ENCODE data around the gene BICD2.

Gene BICD2

DNA sequence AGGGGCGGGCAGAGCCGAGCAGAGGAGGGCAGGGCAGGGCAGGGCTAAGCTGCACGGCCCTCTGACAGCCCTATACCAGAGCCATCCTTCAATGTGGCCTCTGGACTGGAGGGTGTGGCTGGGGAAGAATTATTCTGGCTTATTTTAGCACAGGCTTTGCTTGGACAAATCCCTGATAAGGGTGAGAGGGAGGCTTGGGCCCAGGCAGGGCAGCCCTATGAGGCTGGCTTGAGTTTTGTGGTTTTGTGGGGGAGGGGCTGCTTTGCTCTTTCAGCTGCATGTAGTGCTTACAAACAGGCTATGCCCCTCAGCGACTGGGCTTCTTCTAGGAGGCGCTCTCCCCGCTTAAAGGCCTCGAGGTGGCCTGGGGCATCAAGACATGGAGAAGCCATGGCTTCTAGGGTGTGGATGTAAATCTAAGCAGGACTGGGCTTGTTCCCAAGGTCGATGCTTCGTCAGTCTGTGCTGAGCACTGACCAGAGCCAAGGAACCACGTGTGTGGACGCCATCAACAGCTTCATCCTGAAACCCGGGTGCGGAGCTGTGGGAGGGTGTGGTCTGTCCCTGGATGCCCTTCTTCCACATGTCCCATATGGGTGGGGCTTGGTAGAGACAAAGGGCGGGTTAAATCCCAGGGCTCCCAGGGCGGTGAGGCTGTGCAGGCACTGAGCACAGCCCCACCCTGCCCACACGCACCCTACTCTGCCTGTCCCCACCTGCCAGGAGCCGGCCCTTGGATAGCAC is 49.0 kb downstream of the BICD2 start:
- TF ChIP-seq, protein P1, sequence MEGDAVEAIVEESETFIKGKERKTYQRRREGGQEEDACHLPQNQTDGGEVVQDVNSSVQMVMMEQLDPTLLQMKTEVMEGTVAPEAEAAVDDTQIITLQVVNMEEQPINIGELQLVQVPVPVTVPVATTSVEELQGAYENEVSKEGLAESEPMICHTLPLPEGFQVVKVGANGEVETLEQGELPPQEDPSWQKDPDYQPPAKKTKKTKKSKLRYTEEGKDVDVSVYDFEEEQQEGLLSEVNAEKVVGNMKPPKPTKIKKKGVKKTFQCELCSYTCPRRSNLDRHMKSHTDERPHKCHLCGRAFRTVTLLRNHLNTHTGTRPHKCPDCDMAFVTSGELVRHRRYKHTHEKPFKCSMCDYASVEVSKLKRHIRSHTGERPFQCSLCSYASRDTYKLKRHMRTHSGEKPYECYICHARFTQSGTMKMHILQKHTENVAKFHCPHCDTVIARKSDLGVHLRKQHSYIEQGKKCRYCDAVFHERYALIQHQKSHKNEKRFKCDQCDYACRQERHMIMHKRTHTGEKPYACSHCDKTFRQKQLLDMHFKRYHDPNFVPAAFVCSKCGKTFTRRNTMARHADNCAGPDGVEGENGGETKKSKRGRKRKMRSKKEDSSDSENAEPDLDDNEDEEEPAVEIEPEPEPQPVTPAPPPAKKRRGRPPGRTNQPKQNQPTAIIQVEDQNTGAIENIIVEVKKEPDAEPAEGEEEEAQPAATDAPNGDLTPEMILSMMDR (IDR thresholded peaks at IDR 0.05) = no peak
- TF ChIP-seq ZFX (IDR thresholded peaks at IDR 0.05; ENCODE audit: borderline replicate concordance) = no peak
- H3K27ac ChIP-seq = no peak overlapping the region

DNA sequence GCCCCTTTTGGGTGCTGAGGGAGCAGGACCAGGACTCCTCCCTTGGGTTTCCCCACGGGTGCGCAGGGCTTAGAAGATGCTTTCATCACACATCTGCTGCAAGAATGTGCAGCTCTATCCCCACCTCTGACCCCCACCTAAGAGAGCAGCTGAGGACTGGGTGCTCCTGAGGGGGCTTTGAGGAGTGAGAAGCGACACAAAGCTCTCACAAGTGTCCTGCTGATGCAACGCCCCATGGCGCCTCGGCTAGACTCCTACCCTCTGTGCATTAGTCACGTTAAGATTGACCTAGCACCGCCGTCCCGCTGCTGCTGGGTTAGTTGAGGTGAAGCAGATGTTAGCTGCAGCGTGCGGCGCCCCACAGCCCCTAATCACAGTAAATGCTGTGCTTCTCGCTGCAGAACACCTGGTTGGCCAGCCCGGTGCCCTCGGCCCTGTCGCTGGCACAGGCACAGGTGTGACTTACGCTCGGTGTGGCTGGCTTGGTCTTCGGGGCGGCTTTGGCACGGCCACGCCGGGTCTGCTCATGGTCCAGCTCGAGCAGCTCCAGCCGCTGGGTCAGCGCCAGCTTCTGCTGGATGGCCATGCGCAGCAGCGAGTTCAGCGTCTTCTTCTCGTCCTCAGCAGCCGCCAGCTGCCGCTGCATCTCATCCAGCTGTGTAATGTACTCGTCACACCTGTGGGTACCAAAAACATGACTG is 49.7 kb downstream of the BICD2 start:
- TF ChIP-seq, protein P1 (IDR thresholded peaks at IDR 0.05) = no peak
- TF ChIP-seq ZFX (IDR thresholded peaks at IDR 0.05; ENCODE audit: borderline replicate concordance) = no peak
- H3K27ac ChIP-seq = no peak overlapping the region

DNA sequence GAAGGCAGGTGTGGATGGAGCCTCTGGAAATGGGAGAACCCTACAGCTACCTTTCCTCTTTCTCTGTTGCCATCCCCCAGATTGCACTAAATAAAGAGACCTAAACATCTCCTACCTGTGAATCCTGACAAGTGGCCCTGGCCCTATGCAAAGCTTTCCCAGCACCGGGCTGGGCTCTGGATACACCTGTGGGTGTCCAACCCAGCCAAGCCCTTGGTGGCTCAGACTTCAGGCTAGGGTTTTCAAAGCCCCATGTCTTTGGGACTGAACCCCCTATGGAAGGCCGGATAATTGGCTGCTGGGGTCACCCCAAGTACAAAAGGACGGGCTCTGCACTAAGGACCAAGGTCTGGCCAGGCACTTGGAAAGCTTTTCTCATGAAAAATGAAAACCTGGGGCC is 50.6 kb downstream of the BICD2 start:
- TF ChIP-seq, protein P1 (IDR thresholded peaks at IDR 0.05) = no peak
- no peak for TF ChIP-seq ZFX (IDR thresholded peaks at IDR 0.05; ENCODE audit: borderline replicate concordance)
- no peak overlapping the region for H3K27ac ChIP-seq

DNA sequence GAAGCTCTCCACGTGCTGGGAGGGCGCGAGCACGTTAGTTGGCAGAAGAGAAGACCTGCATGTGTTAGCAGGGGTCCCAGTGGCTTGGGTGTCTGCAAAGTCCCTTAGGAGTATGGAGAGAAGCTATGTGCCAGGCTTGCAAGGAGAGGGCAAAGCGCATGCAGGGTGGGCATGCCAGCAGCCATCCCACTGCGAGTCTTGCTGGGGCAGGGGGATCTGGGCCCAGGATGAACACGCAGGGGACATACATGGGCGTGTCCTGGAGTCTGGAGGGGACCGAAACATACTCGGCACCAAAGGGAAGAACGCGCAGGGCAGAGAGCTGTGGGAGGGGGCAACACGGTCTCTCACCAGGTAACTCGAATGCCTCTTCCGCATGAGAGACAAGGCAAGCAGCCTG is 51.1 kb downstream of the BICD2 start:
- H3K27ac ChIP-seq = no peak overlapping the region
- TF ChIP-seq, protein P1 (IDR thresholded peaks at IDR 0.05) = no peak
- TF ChIP-seq ZFX (IDR thresholded peaks at IDR 0.05; ENCODE audit: borderline replicate concordance) = no peak

DNA sequence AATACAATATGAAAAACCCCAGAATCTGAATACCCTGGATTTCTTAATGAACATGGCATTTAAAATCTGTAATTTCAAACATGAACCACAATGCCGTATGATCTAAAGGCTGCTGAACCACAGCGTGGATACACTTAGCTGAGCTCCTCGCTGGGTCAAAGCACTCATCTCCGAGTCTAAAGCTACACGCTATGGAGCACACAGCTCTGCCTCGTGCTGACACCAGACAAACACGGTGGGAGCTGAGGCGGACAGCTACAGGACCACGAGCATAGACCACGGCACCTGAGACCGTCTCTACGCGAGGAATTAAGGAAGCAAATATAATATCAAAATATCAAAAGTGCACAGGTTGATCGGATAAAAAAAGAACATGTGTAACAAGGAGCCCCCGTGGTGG is 51.9 kb downstream of the BICD2 start:
- no peak overlapping the region for H3K27ac ChIP-seq
- TF ChIP-seq, protein P1 (IDR thresholded peaks at IDR 0.05) = no peak
- TF ChIP-seq ZFX (IDR thresholded peaks at IDR 0.05; ENCODE audit: borderline replicate concordance) = no peak

DNA sequence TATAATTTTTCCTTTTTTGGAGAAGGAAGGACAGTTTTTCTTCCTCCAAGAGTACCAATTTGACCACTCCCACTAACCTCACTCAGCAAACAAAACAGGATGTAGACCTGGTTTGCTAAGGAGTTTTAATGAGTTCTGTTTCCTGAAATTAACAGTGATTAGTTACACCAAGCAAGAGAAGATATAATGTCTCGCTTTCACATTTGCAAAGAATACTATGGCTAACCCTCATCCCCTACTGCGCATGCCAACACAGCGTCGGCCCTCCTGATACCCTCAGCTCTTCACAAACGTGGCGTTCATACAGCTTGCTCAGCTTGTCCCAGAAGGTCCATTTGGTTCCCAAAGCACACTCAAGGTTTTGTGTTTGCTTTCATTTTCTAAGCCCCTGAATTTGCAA is 52.8 kb downstream of the BICD2 start:
- no peak for TF ChIP-seq ZFX (IDR thresholded peaks at IDR 0.05; ENCODE audit: borderline replicate concordance)
- TF ChIP-seq, protein P1 (IDR thresholded peaks at IDR 0.05) = no peak
- H3K27ac ChIP-seq = no peak overlapping the region

DNA sequence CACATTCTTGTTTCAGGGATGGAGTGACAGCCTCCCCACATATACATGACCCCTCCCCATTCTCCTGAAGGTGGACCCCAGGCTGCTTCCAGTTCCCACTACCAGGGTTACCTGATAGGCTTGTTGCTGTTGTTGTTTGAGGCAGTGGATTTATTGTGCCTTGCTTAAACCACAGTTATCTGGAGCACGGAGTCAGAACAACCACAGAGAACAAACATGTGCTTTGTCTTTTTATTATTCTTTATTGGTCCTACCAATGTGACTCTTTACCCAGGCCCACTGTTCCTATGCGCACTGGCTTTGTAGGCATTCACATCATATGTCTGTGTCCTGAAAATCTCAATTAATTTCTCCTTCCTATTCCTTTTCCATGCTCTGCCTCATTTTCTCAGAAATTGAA is 53.5 kb downstream of the BICD2 start:
- no peak overlapping the region for H3K27ac ChIP-seq
- TF ChIP-seq, protein P1 (IDR thresholded peaks at IDR 0.05) = no peak
- no peak for TF ChIP-seq ZFX (IDR thresholded peaks at IDR 0.05; ENCODE audit: borderline replicate concordance)

All from 22Rv1 (cell line).